HepG2 (cell line): ENCODE measurements around the gene DCAF7. TPM values are rescaled to one million over a fixed set of nuclear protein-coding genes. Genes with fewer than 3 reads are reported as not detected.

Experiments
- CBFB ChIP-seq: sonication (generic); formaldehyde crosslinking; IDR thresholded peaks from 2 replicates; pipeline ENCODE4 v1.4.0; 2020; ENCODE audit warnings: missing genetic modification reagents
- FLYWCH1 ChIP-seq: sonication (generic); formaldehyde crosslinking; IDR thresholded peaks from 2 replicates; pipeline ENCODE4 v1.8.1; 2023; ENCODE audit warnings: mild to moderate bottlenecking, missing genetic modification reagents
- FOSL2 ChIP-seq: sonication (generic); formaldehyde crosslinking; IDR thresholded peaks from 2 replicates; pipeline ENCODE4 v1.4.0; 2020; ENCODE audit warnings: missing genetic modification reagents
- FOXP1 ChIP-seq, 2 experiments: fragments of 450-650 bp in 1 of 2; IDR thresholded peaks; 2 replicates each; pipeline ENCODE4 v1.6.1; 2017 to 2018; ENCODE audit warnings: antibody characterized with exemption in 1 of 2
- GRHL1 ChIP-seq: sonication (generic); formaldehyde crosslinking; conservative IDR thresholded peaks from 2 replicates; pipeline ENCODE4 v1.8.0; 2022; ENCODE audit warnings: missing genetic modification reagents
- HMGA1 ChIP-seq: sonication (generic); formaldehyde crosslinking; conservative IDR thresholded peaks from 2 replicates; pipeline ENCODE4 v1.4.0; 2020; ENCODE audit warnings: missing genetic modification reagents
- HNF4A ChIP-seq: sonication (generic); formaldehyde crosslinking; IDR thresholded peaks from 2 replicates; pipeline ENCODE4 v1.4.0; 2020; ENCODE audit warnings: missing genetic modification reagents
- IRX3 ChIP-seq: sonication (generic); formaldehyde crosslinking; IDR thresholded peaks from 2 replicates; pipeline ENCODE4 v1.8.1; 2023; ENCODE audit warnings: mild to moderate bottlenecking, low read depth, missing genetic modification reagents, borderline replicate concordance
- PHF8 ChIP-seq: sonication (generic); formaldehyde crosslinking; IDR thresholded peaks from 2 replicates; pipeline ENCODE4 v1.5.0; 2020; ENCODE audit warnings: missing genetic modification reagents
- SNAPC2 ChIP-seq: sonication (generic); formaldehyde crosslinking; IDR thresholded peaks from 2 replicates; pipeline ENCODE4 v1.8.1; 2022; ENCODE audit warnings: mild to moderate bottlenecking, missing genetic modification reagents
- SP4 ChIP-seq: sonication (generic); formaldehyde crosslinking; IDR thresholded peaks from 2 replicates; pipeline ENCODE4 v1.8.1; 2023; ENCODE audit warnings: mild to moderate bottlenecking, missing genetic modification reagents
- SSRP1 ChIP-seq: IDR thresholded peaks from 2 replicates; pipeline ENCODE4 v1.6.1; 2016; ENCODE audit warnings: control low read depth
- STAG1 ChIP-seq: sonication (generic); formaldehyde crosslinking; IDR thresholded peaks from 2 replicates; pipeline ENCODE4 v1.4.0; 2020; ENCODE audit warnings: missing genetic modification reagents
- ZC3H13 ChIP-seq: sonication (generic); formaldehyde crosslinking; IDR thresholded peaks from 2 replicates; pipeline ENCODE4 v1.8.1; 2023; ENCODE audit warnings: mild to moderate bottlenecking, missing genetic modification reagents, moderate library complexity
- ZKSCAN5 ChIP-seq: sonication (generic); formaldehyde crosslinking; IDR thresholded peaks from 2 replicates; pipeline ENCODE4 v1.5.1; 2020; ENCODE audit warnings: mild to moderate bottlenecking, missing genetic modification reagents
- ZNF143 ChIP-seq: sonication (generic); formaldehyde crosslinking; IDR thresholded peaks from 2 replicates; pipeline ENCODE4 v1.4.0; 2020; ENCODE audit warnings: missing genetic modification reagents
- ZNF274 ChIP-seq: sonication (generic); formaldehyde crosslinking; IDR thresholded peaks from 2 replicates; pipeline ENCODE4 v1.5.1; 2020; ENCODE audit warnings: mild to moderate bottlenecking, missing genetic modification reagents
- ZNF337 ChIP-seq: sonication (generic); formaldehyde crosslinking; IDR thresholded peaks from 2 replicates; pipeline ENCODE4 v1.5.1; 2020; ENCODE audit warnings: missing genetic modification reagents, low read depth, mild to moderate bottlenecking, borderline replicate concordance
- ZNF530 ChIP-seq: sonication (generic); formaldehyde crosslinking; IDR thresholded peaks from 2 replicates; pipeline ENCODE4 v1.5.0; 2020; ENCODE audit warnings: low read depth, mild to moderate bottlenecking, missing genetic modification reagents
- ZNF792 ChIP-seq: IDR thresholded peaks from 2 replicates; pipeline ENCODE4 v1.6.1; 2016
- ZSCAN12 ChIP-seq: sonication (generic); formaldehyde crosslinking; IDR thresholded peaks from 2 replicates; pipeline ENCODE4 v1.9.0; 2021; ENCODE audit warnings: mild to moderate bottlenecking, missing genetic modification reagents
- polyA plus RNA-seq, 8 experiments: library from polyadenylated mRNA; depleted of rRNA in 3 of 8; stranded (reverse) in 7 of 8; unstranded in 1 of 8; fragments of >200 nt; fragmentation: Illumina TruSeq in 4 of 8; extraction: Trizol in 4 of 8; gene quantifications; 2 replicates each; pipeline versions ENCODE4 v1.2.1 to v1.2.3, GENCODE V29; 2011 to 2016; ENCODE audit warnings: low read depth in 4 of 8, missing spikeins in 1 of 8, mixed read lengths in 1 of 8; ENCODE audit not compliant: insufficient read depth in 1 of 8
- total RNA-seq, 5 experiments: library from RNA; depleted of rRNA; stranded (reverse); fragments of >200 nt; fragmentation: Illumina TruSeq; extraction: Trizol; gene quantifications; 2 replicates each; pipeline ENCODE4 v1.2.3, GENCODE V29; 2016; ENCODE audit warnings: low read depth in 1 of 5
- TF ChIP-seq, protein P1 (sequence below): IDR thresholded peaks from 2 replicates; pipeline ENCODE4 v1.6.1; 2016; ENCODE audit warnings: control low read depth
- TF ChIP-seq, protein P2 (sequence below): sonication (generic); formaldehyde crosslinking; conservative IDR thresholded peaks from 2 replicates; pipeline ENCODE4 v1.4.0; 2020; ENCODE audit warnings: missing genetic modification reagents
- TF ChIP-seq, protein P3 (sequence below): sonication (generic); formaldehyde crosslinking; IDR thresholded peaks from 2 replicates; pipeline ENCODE4 v1.8.0; 2022; ENCODE audit warnings: mild to moderate bottlenecking, missing genetic modification reagents

Gene DCAF7
- total and polyA plus RNA-seq, 2 of the 13 experiments (the other 11 are each of a cell fraction or from before 2014, with no cell fraction given), result 55.2 to 73.4 TPM

DNA sequence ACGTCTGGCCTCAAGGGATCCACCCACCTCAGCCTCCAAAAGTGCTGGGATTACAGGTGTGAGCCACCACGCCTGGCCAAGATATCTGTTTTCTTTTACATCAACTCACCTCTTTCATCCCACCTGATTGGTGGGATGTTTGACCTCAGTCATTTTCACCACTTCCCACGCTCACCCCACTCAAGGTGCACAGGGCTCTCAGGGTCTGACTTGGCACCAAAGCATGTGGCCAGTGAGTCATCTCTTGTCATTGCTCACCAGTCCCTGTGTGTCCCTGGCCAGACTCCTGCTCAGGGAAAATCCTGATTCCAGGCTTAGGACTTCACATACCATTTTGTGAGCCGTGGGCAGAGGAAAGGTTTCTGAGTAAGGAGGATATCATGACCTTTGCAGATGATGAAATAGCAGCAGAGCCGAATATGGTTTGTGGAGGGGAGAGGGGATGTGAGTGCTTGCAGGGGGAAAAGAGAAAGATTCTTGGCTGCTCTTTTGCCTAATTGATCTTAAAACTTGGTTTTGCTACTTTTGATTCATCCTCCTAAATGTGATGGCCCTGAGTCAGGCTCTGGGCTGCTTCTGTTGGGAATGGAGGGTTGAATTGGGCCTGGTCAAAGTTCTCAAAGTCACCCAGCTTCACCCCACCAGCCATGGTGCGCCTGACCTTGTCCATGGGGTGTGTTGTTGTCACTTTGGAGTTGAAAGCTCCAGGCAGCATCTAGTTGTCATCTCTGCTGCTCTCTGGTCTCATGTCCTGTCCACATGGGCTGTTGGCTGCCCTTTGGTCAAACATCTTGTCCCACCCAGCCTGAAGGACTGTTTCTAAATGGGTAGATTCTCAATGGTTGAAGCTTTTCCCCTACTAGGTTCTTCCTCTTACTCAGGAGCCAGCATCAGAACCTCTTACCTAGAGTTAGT lies 33.1 kb upstream of the DCAF7 start (continued):
- TF ChIP-seq ZNF274 (CRISPR knock-in tag) (no peak), ZNF530 (CRISPR knock-in tag) (no peak), SSRP1 (CRISPR knock-in tag) (0 out of 2 replicates have a peak, but pooled peaks have one; percentile 64), CBFB (CRISPR knock-in tag) (no peak), FOXP1 (IDR thresholded peaks at IDR 0.05) (no peak), FOXP1 (CRISPR knock-in tag; IDR thresholded peaks at IDR 0.05) (peak; percentile 83), IRX3 (CRISPR knock-in tag) (no peak), ZKSCAN5 (CRISPR knock-in tag) (peak; percentile 97), HMGA1 (CRISPR knock-in tag) (no peak), FLYWCH1 (CRISPR knock-in tag) (no peak), ZSCAN12 (CRISPR knock-in tag) (no peak), FOSL2 (CRISPR knock-in tag) (peak; percentile 92), ZNF792 (CRISPR knock-in tag) (no peak), GRHL1 (no peak), SNAPC2 (CRISPR knock-in tag) (no peak; the same call in 1 of the 2 replicates), ZNF337 (no peak), PHF8 (CRISPR knock-in tag) (no peak), ZC3H13 (CRISPR knock-in tag) (no peak), ZNF143 (no peak), SP4 (peak; percentile 68), HNF4A (CRISPR knock-in tag) (peak; percentile 95), STAG1 (CRISPR knock-in tag) (no peak)
- TF ChIP-seq, protein P1, sequence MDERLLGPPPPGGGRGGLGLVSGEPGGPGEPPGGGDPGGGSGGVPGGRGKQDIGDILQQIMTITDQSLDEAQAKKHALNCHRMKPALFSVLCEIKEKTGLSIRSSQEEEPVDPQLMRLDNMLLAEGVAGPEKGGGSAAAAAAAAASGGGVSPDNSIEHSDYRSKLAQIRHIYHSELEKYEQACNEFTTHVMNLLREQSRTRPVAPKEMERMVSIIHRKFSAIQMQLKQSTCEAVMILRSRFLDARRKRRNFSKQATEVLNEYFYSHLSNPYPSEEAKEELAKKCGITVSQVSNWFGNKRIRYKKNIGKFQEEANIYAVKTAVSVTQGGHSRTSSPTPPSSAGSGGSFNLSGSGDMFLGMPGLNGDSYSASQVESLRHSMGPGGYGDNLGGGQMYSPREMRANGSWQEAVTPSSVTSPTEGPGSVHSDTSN (CRISPR knock-in tag), result no peak
- TF ChIP-seq, protein P2, sequence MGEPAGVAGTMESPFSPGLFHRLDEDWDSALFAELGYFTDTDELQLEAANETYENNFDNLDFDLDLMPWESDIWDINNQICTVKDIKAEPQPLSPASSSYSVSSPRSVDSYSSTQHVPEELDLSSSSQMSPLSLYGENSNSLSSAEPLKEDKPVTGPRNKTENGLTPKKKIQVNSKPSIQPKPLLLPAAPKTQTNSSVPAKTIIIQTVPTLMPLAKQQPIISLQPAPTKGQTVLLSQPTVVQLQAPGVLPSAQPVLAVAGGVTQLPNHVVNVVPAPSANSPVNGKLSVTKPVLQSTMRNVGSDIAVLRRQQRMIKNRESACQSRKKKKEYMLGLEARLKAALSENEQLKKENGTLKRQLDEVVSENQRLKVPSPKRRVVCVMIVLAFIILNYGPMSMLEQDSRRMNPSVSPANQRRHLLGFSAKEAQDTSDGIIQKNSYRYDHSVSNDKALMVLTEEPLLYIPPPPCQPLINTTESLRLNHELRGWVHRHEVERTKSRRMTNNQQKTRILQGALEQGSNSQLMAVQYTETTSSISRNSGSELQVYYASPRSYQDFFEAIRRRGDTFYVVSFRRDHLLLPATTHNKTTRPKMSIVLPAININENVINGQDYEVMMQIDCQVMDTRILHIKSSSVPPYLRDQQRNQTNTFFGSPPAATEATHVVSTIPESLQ (CRISPR knock-in tag), result no peak
- TF ChIP-seq, protein P3, sequence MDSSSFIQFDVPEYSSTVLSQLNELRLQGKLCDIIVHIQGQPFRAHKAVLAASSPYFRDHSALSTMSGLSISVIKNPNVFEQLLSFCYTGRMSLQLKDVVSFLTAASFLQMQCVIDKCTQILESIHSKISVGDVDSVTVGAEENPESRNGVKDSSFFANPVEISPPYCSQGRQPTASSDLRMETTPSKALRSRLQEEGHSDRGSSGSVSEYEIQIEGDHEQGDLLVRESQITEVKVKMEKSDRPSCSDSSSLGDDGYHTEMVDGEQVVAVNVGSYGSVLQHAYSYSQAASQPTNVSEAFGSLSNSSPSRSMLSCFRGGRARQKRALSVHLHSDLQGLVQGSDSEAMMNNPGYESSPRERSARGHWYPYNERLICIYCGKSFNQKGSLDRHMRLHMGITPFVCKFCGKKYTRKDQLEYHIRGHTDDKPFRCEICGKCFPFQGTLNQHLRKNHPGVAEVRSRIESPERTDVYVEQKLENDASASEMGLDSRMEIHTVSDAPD, result no peak
